ENCODE data around the gene RBMS2.
A peak's percentile ranks its signal among the peaks of the same experiment; 100 is the strongest.
"Not testable (repeated sequence)": the region's sequence is repeated elsewhere in the genome, so short reads cannot be mapped to it uniquely, and the experiment has no call there.

The RBMS2 gene

GRCh38 chr12:56521590-56522371, at the start of gene RBMS2:
Gene RBMS2, plus strand, starts transcription at chr12:56521820. Its CDS starts 204 bp downstream, at chr12:56522024.
- DNase-seq, result peak; percentile 16

GRCh38 chr12:56474389-56474788, 47.2 kb upstream of the RBMS2 start:
- no peak for DNase-seq

- DNase-seq, result no peak
These were observed 45.5 kb upstream of the RBMS2 start for GRCh38 chr12:56476143-56476542.

DNA sequence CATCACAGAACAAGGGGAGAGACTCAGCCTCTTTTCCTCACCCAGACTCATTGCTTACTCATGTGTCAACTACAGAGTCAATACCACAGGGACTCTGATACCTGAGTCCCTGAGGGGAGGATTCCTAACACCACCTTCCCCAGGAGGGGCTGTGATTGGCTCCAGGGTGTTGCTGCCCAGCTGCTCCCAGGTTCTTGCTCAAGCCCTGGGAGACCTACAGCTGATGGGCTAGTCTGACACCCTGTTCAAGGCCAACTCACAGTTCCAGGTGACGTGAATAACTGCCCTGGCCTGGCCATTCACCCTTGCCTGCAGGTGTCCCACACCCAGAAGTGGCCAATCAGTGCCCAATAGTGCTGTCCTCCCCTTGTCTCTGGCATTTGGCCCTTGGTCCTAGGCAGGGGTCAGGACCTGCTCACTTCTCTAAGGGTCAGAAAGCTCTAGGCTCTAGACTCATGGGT, 44.6 kb upstream of the RBMS2 start:
- DNase-seq, result no peak

DNA sequence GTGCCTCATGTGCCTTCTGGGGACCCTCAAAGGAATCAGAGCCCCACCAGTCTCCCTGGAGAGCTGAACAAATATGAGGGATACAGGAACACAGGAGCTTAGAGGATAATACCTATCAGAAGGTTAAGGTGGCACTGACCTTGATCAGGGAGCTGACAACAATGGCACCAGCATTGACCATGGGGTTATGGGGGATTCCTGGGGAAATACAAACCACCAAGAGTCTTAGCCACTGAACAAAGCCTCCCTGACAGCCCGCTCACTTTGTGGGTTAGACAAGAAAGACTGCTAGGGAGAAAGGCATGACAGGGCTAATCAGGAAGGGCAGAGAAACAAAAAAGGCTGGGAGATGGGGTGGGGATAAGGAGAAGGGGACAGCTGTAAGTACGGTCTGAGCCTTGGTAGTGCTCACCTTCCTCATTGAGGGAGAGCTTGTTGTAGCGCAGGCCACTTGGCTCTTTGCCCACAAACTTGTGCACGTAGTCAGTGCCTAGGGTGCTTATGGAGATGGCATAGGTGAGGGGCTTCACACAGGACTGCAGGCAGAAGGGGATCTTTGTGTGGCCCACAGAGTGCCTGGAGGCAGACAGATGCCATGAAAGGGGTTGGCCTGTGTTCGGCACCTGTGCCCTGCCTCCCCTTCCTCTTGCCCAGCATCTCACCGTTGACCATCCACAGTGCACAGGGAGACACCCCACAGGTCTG, 43.9 kb upstream of the RBMS2 start:
- no peak for DNase-seq

DNA sequence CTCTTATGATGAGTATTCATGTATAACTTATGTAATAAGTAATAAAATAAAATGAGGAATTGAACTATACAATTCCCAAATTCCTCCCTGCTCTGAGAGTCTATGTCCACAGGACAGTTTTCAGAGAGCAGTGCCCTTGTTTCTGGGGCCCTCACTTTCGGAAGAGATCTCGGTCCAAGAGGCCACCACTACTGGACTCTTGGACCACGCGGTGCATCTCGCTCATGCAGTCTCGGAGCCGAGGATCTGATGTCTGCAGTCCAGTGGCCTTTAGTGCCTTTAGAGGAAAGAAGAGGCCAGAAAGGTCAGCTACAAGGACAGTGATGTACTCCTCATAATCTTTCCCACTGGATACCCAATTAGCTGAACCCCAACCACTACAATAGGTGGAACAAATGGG, 42.0 kb upstream of the RBMS2 start:
- DNase-seq, result no peak

GRCh38 chr12:56484566-56484965, 37.1 kb upstream of the RBMS2 start:
- no peak for DNase-seq

DNA sequence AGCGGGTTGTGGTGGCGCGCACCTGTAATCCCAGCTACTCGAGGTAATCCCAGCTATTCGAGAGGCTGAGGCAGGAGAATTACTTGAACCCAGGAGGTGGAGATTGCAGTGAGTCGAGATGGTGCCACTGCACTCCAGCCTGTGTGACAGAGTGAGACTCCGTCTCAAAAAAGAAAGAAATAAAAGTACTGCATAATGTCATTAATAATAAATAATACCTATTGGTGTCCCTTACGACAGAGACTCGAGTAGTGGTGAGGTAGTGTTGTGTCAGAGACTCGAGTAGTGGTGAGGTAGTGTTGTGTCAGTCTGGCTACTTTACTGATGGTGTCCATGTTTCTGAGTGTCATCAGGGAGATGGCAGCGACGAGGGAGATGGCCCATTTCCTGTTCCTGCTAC, 34.9 kb upstream of the RBMS2 start:
- DNase-seq, result no peak

GRCh38 chr12:56487448-56488040, 34.1 kb upstream of the RBMS2 start:
- DNase-seq, result peak; percentile 41

DNA sequence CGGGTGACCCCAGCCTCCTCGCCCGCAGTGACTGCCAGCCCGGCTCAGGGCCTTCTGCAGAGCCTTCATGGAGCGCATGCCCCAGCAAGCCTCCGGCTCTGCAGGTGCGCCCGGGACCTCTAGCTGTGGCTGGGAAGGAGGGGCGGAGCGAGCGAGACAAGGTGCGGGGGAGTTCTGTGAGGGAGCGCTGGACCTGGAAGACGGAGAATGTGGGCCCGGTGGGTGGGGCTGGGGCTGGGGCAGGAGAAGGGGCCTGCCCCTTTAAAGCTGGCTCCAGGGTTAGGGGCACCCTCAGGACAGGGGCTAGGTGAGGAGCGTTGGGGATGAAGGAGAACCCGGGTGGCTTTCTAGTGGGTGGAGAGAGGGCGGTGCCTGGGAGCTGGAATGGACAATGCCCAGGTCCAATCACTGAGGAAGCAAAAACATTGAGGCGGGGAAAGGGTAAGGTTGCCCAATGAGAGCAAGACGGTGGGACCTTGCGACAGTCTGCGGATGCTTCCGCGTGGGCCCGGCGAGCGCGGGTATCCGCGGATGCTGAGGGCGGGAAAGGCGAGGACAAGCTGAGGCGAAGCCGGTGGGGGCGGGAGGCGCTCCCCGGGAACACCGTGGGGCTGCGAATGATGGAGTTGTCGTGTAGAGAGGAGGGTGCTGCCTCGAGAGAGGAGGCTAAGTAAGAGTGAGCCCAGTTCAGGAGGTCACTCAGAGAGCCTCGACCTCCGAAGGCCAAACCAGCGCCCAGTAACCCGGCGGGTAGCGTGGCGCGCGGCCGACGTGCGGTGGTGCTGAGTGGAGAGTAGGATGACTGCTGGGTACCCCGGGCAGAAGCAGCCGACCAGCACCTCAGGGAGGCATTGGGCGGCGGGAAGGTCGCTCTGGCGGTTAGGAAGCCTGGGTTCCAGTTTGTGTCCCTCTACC, 33.3 kb upstream of the RBMS2 start, which contains the start of gene GLS2:
GLS2 (minus strand) TSS at position 121 of the 915 bp plus-strand sequence; CDS start at position 78, 43 bp downstream.
- DNase-seq, result peak; percentile 77

- DNase-seq, result no peak
These were observed 31.3 kb upstream of the RBMS2 start for GRCh38 chr12:56490360-56490759.

DNA sequence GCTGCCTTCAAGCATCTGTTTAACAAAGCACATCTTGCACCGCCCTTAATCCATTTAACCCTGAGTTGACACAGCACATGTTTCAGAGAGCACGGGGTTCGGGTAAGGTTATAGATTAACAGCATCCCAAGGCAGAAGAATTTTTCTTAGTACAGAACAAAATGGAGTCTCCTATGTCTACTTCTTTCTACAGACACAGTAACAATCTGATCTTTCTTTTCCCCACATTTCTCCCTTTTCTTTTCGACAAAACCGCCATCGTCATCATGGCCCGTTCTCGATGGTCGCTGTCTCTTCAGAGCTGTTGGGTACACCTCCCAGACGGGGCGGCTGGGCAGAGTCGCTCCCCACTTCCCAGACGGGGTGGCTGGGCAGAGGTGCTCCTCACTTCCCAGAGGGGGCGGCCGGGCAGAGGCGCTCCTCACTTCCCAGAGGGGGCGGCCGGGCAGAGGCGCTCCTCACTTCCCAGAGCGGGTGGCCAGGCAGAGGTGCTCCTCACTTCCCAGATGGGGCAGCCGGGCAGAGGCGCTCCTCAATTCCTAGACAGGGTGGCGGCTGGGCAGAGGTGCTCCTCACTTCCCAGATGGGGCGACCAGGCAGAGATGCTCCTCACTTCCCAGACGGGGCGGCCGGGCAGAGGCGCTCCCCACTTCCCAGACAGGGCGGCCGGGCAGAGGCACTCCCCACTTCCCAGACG, 28.1 kb upstream of the RBMS2 start:
- DNase-seq, result not testable (repeated sequence)

DNA sequence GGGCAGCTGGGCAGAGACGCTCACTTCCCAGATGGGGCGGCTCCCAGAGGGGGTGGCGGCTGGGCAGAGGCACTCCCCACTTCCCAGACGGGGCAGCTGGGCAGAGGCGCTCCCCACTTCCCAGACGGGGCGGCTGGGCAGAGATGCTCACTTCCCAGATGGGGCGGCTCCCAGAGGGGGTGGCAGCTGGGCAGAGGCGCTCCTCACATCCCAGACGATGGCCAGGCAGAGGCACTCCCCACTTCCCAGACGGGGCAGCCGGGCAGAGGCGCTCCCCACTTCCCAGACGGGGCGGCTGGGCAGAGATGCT, 27.6 kb upstream of the RBMS2 start:
- not testable (repeated sequence) for DNase-seq

DNA sequence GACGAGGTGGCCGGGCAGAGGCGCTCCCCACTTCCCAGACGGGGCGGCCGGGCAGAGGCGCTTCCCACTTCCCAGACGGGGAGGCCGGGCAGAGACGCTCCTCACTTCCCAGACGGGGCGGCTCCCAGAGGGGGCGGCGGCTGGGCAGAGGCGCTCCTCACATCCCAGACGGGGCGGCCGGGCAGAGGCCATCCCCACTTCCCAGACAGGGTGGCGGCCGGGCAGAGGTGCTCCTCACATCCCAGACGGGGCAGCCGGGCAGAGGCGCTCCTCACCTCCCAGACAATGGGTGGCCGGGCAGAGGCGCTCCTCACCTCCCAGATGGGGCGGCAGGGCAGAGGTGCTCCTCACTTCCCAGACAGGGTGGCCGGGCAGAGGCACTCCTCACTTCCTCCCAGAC, 27.1 kb upstream of the RBMS2 start:
- not testable (repeated sequence) for DNase-seq

DNA sequence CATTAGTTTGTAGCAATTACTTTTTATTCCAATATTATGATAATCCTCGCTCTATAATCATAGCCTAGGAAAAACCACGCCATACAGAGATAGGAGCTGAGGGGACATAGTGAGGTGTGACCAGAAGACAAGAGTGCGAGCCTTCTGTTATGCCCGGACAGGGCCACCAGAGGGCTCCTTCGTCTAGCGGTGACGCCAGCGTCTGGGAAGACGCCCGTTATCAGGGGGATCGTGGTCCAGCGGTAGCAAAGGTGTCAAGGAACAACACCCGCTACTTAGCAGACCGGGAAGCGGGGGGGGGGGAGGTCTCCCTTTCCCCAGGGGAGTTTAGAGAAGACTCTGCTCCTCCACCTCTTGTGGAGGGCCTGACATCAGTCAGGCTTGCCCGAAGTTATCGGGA, 24.9 kb upstream of the RBMS2 start:
- DNase-seq, result peak; percentile 76

GRCh38 chr12:56498126-56498902, 23.3 kb upstream of the RBMS2 start:
- DNase-seq, result not testable (repeated sequence)

DNA sequence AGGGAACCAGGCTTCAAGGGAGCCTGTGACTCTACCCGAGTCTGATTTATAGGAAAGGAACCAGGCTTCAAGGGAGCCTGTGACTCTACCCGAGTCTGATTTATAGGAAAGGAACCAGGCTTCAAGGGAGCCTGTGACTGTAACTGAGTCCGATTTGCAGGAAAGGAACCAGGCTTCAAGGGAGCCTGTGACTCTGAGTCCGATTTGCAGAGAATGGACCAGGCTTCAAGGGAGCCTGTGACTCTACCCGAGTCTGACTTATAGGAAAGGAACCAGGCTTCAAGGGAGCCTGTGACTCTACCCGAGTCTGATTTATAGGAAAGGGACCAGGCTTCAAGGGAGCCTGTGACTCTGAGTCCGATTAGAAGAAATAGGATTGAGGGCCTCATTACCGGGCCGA, 22.2 kb upstream of the RBMS2 start:
- not testable (repeated sequence) for DNase-seq

DNA sequence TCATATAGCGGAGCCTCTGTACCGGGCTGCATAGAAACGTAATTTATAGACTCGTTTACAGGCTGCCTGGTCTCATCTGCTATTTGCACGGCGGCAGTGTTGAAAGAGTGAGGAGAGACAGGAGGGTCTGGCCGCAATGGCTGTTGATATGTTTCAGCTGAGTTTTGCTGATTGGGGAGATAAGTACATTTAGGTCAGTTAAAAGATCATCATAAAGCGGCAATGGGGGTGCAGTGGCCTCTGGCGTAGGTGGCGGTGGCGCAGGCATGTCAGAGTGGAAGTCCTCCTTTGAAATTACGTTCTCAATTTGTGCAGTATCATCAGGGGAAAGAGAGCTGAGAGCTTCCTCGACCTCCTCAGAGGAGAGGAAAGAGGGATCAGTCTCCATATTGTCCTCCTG, 21.7 kb upstream of the RBMS2 start:
- not testable (repeated sequence) for DNase-seq

- no peak for DNase-seq
These were observed 10.8 kb upstream of the RBMS2 start for GRCh38 chr12:56510786-56511185.

DNA sequence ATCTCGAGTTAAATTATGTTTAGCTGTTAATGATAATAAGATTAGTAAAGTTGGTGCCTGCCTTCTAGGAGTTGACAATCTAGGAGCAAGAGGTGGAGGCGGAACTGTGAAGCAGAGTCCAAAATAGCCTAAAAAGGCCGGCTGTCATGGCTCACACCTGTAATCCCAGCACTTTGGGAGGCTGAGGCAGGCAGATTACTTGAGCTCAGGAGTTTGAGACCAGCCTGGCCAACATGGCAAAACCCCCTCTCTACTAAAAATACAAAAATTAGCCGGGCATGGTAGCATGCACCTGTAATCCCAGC, 7.7 kb upstream of the RBMS2 start:
- not testable (repeated sequence) for DNase-seq

DNA sequence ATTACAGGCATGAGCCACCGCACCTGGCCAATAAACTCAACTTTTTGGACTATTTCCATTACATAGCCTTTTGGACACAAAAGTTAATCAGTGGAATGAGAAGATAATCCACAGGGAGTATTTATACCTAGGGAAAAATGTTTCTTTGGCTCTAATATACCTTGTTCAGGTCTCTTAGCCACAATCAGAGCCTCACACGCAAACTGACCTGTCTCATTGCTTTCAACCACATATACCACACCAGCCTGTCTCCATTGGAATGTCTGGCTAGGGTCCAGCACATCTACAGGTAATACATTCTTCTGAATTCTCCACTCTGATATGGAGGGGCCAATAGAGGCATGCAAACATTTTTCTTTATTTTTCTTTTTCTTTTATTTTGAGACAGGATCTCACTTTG, 3.8 kb upstream of the RBMS2 start:
- no peak for DNase-seq

DNA sequence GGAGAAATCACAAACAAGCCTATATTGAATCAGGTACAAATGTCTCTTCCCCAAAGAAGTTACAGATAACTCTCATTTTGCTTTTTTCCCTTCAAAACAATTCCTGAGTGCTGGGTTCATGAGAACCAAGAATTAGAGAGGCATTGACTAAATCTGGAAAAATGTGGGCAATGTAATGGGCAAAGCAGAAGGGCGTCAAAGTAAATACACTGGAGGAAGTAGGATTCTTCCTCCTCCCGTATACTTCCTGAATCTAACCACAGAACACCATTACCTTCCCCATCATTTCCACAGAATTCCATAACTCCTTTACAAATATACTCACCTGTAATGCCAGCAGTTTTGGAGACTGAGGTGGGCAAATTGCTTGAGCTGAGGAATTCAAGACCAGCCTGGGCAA, 3.0 kb upstream of the RBMS2 start:
- no peak for DNase-seq
